ENCODE measurements around the gene INF2.

DNA sequence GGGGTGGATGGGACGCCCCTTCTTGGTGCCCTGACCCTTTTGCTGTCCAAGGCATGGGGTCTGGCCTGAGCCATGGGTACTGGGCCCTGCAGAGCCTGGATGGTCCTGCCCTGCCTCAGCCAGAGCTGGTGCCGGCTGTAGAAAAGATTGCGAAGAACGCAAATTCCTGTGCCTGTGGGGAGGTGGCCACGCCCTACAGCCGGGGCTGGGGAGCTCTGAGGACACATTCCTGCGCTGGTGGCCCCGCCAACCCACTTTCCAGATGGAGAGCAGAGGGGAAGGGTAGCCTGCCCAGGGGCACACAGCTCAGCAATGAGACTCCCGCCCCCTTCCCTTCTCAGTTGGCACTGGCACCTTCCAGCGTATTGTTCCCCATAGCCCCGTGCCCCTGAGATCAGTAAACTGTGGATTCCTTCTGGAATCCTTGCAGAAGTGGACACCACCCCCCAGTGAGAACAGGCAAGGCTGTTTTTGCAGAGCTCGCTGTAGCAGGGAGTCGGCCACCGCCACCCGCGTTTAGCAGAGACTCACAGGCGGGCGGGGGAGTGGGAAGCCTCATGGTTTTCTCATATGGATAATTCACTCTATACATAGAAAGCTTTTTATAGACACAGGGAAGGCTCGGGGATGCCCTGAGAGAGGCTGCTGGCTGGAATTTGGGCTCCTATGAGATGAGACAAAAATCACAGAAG lies 8.6 kb downstream of the INF2 start:
- TF ChIP-seq, protein P1, sequence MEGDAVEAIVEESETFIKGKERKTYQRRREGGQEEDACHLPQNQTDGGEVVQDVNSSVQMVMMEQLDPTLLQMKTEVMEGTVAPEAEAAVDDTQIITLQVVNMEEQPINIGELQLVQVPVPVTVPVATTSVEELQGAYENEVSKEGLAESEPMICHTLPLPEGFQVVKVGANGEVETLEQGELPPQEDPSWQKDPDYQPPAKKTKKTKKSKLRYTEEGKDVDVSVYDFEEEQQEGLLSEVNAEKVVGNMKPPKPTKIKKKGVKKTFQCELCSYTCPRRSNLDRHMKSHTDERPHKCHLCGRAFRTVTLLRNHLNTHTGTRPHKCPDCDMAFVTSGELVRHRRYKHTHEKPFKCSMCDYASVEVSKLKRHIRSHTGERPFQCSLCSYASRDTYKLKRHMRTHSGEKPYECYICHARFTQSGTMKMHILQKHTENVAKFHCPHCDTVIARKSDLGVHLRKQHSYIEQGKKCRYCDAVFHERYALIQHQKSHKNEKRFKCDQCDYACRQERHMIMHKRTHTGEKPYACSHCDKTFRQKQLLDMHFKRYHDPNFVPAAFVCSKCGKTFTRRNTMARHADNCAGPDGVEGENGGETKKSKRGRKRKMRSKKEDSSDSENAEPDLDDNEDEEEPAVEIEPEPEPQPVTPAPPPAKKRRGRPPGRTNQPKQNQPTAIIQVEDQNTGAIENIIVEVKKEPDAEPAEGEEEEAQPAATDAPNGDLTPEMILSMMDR (IDR thresholded peaks at IDR 0.05) = no peak
- no peak for TF ChIP-seq EZH2phosphoT487 (IDR thresholded peaks at IDR 0.05)
- no peak for TF ChIP-seq EZH2 (IDR thresholded peaks at IDR 0.05)

All from neural progenitor cell (in vitro differentiated cells).